HCT116 (cell line): ENCODE measurements around the gene SLC4A5. TPM values are rescaled to one million over a fixed set of nuclear protein-coding genes. Genes with fewer than 3 reads are reported as not detected.

ENCODE experiments used
- ATAC-seq: fragments of 200-7000 bp; cut with Tn5 transposase; 2 replicates; pipeline ENCODE4 v1.9.1; 2020; ENCODE audit warnings: mild to moderate bottlenecking, moderate library complexity
- BruUV-seq: library from RNA; stranded (reverse); fragments of 400-500 nt; replicated peaks from 2 replicates; lab custom pipeline; 2021; lab: Mats Ljungman, UMichigan
- CTCF ChIA-PET: fragments of 300-600 bp; sonication (Branson Sonifier 250); formaldehyde crosslinking; loops from one replicate; lab custom pipeline; 2021; ENCODE audit warnings: antibody characterized with exemption; lab: Charles Lee
- POLR2A ChIA-PET: fragments of 300-600, 350-600 bp; sonication (Branson Sonifier 250); formaldehyde crosslinking; loops from one replicate; lab custom pipeline; 2021; ENCODE audit warnings: antibody characterized with exemption; lab: Charles Lee
- RAD21 ChIA-PET, 2 experiments: fragments of 300-600 bp; sonication (Branson Sonifier 250); formaldehyde crosslinking; loops; one replicate each; lab custom pipeline; 2023; ENCODE audit warnings: low total read pairs in 2 of 2; ENCODE audit not compliant: uncharacterized antibody in 2 of 2, unreplicated experiment in 2 of 2, low non-redundant PET in 1 of 2; lab: Charles Lee
- DNase-seq: peaks from one replicate; pipeline ENCODE4 v3.0.0-alpha.2; 2010; ENCODE audit warnings: low read depth, low spot score
- H2AFZ ChIP-seq: fragments of 200-600 bp; shearing (Covaris generic), sonication (generic); 2 replicates; pipeline ENCODE4 v1.6.1; 2017; ENCODE audit warnings: low read depth, mixed run types, mixed read lengths, antibody characterized with exemption, low read length; ENCODE audit not compliant: poor library complexity, severe bottlenecking
- H3K27ac ChIP-seq: 2 replicates; pipeline ENCODE4 v1.5.1; 2012; ENCODE audit warnings: low read depth, low read length
- H3K27me3 ChIP-seq: fragments of 200-600 bp; sonication (generic); 2 replicates; pipeline ENCODE4 v1.6.1; 2016; ENCODE audit warnings: mixed run types, low read length, mixed read lengths; ENCODE audit not compliant: insufficient read depth
- H3K36me3 ChIP-seq, 2 experiments: fragments of 200-500 bp in 1 of 2; fragments of 200-600 bp in 1 of 2; sonication (Bioruptor generic) in 1 of 2; sonication (generic) in 1 of 2; 2 replicates each; pipeline versions ENCODE4 v1.5.1 to v1.6.1; 2014 to 2016; ENCODE audit warnings: low read length in 2 of 2, inconsistent platforms in 1 of 2, mixed read lengths in 1 of 2, mixed run types in 1 of 2; ENCODE audit not compliant: insufficient read depth in 2 of 2, control insufficient read depth in 1 of 2
- H3K4me1 ChIP-seq, 2 experiments: fragments of 200-600 bp in 1 of 2; sonication (generic) in 1 of 2; 2 replicates each; pipeline versions ENCODE4 v1.5.1 to v1.6.1; 2012 to 2017; ENCODE audit warnings: low read length in 2 of 2, inconsistent platforms in 1 of 2, mild to moderate bottlenecking in 1 of 2, mixed read lengths in 1 of 2, mixed run types in 1 of 2, moderate library complexity in 1 of 2; ENCODE audit not compliant: insufficient read depth in 2 of 2, control insufficient read depth in 1 of 2
- H3K4me2 ChIP-seq: fragments of 200-600 bp; sonication (generic); 2 replicates; pipeline ENCODE4 v1.6.1; 2017; ENCODE audit warnings: mixed run types, low read length, mixed read lengths
- H3K4me3 ChIP-seq, 2 experiments: fragments of 200-600 bp in 1 of 2; sonication (generic) in 1 of 2; replicated peaks in 1 of 2; 2 replicates each; pipeline ENCODE4 v1.5.1; 2011 to 2016; ENCODE audit warnings: low read length in 2 of 2, control low read depth in 1 of 2, low read depth in 1 of 2, mild to moderate bottlenecking in 1 of 2, mixed read lengths in 1 of 2, mixed run types in 1 of 2
- H3K79me2 ChIP-seq: fragments of 200-600 bp; sonication (generic); 2 replicates; pipeline ENCODE4 v1.6.1; 2017; ENCODE audit warnings: mild to moderate bottlenecking, mixed run types, low read length, moderate library complexity, mixed read lengths; ENCODE audit not compliant: insufficient read depth
- H3K9ac ChIP-seq: fragments of 200-600 bp; sonication (generic); 2 replicates; pipeline ENCODE4 v1.6.1; 2016; ENCODE audit warnings: low read length, mixed read lengths
- H3K9me2 ChIP-seq: fragments of 200-600 bp; sonication (generic), shearing (Covaris generic); 2 replicates; pipeline ENCODE4 v1.6.1; 2017; ENCODE audit warnings: mixed run types, mild to moderate bottlenecking, moderate library complexity; ENCODE audit not compliant: insufficient read depth
- H3K9me3 ChIP-seq, 2 experiments: fragments of 200-500 bp in 1 of 2; fragments of 200-600 bp in 1 of 2; sonication (Bioruptor generic) in 1 of 2; sonication (generic) in 1 of 2; 2 replicates each; pipeline ENCODE4 v1.6.1; 2014 to 2017; ENCODE audit warnings: low read length in 2 of 2, mixed read lengths in 2 of 2, inconsistent platforms in 1 of 2, low read depth in 1 of 2, mild to moderate bottlenecking in 1 of 2, mixed run types in 1 of 2, moderate library complexity in 1 of 2; ENCODE audit not compliant: control insufficient read depth in 1 of 2, insufficient read depth in 1 of 2
- H4K20me1 ChIP-seq: fragments of 200-600 bp; sonication (generic), shearing (Covaris generic); 2 replicates; pipeline ENCODE4 v1.6.1; 2017; ENCODE audit warnings: mixed run types, mild to moderate bottlenecking, moderate library complexity; ENCODE audit not compliant: insufficient read depth
- CBX3 ChIP-seq: IDR thresholded peaks from 2 replicates; pipeline ENCODE4 v1.6.1; 2012; ENCODE audit warnings: low read depth
- CEBPB ChIP-seq: IDR thresholded peaks from 2 replicates; pipeline ENCODE4 v1.6.1; 2012; ENCODE audit warnings: low read depth
- CTCF ChIP-seq, 3 experiments: fragments of 200-600 bp in 1 of 3; sonication (generic) in 1 of 3; IDR thresholded peaks in 2 of 3; conservative IDR thresholded peaks in 1 of 3; 2 replicates each; pipeline ENCODE4 v1.5.1; 2012 to 2017; ENCODE audit warnings: low read depth in 2 of 3, low read length in 2 of 3, antibody characterized with exemption in 1 of 3, borderline replicate concordance in 1 of 3, control low read depth in 1 of 3, mild to moderate bottlenecking in 1 of 3, mixed read lengths in 1 of 3, mixed run types in 1 of 3, moderate library complexity in 1 of 3; ENCODE audit not compliant: insufficient read depth in 1 of 3
- EGR1 ChIP-seq: IDR thresholded peaks from 2 replicates; pipeline ENCODE4 v1.6.1; 2012; ENCODE audit warnings: low read depth
- ELF1 ChIP-seq: IDR thresholded peaks from 2 replicates; pipeline ENCODE4 v1.6.1; 2012; ENCODE audit warnings: low read depth, borderline replicate concordance
- EZH2 ChIP-seq: fragments of 200-600 bp; sonication (generic); IDR thresholded peaks from 2 replicates; pipeline ENCODE4 v1.6.1; 2017; ENCODE audit warnings: antibody characterized with exemption, mixed run types
- EZH2phosphoT487 ChIP-seq: fragments of 200-600 bp; IDR thresholded peaks from 2 replicates; pipeline ENCODE4 v1.6.1; 2018; ENCODE audit warnings: antibody characterized with exemption, borderline replicate concordance
- FOSL1 ChIP-seq: IDR thresholded peaks from 2 replicates; pipeline ENCODE4 v1.6.1; 2012; ENCODE audit warnings: low read depth
- JUND ChIP-seq: IDR thresholded peaks from 2 replicates; pipeline ENCODE4 v1.6.1; 2012
- MAX ChIP-seq: IDR thresholded peaks from 2 replicates; pipeline ENCODE4 v1.6.1; 2012
- POLR2A ChIP-seq: IDR thresholded peaks from 2 replicates; pipeline ENCODE4 v1.7.0; 2011; ENCODE audit warnings: borderline replicate concordance; ENCODE audit not compliant: insufficient read depth, insufficient read length; ENCODE audit errors: extremely low read depth
- POLR2AphosphoS5 ChIP-seq: IDR thresholded peaks from 2 replicates; pipeline ENCODE4 v1.6.1; 2011; ENCODE audit warnings: mild to moderate bottlenecking, low read depth, low read length, moderate library complexity
- RAD21 ChIP-seq: IDR thresholded peaks from 2 replicates; pipeline ENCODE4 v1.6.1; 2012; ENCODE audit warnings: low read depth, mild to moderate bottlenecking
- REST ChIP-seq: IDR thresholded peaks from 2 replicates; pipeline ENCODE4 v1.6.1; 2012; ENCODE audit warnings: low read depth
- SP1 ChIP-seq: IDR thresholded peaks from 2 replicates; pipeline ENCODE4 v1.6.1; 2012; ENCODE audit warnings: low read depth
- SRF ChIP-seq: IDR thresholded peaks from 2 replicates; pipeline ENCODE4 v1.6.1; 2012; ENCODE audit warnings: low read depth
- YY1 ChIP-seq: IDR thresholded peaks from 2 replicates; pipeline ENCODE4 v1.6.1; 2011; ENCODE audit warnings: low read length, low read depth, moderate library complexity, mild to moderate bottlenecking; ENCODE audit not compliant: insufficient replicate concordance; ENCODE audit errors: extremely low read depth
- ZBTB33 ChIP-seq: IDR thresholded peaks from 2 replicates; pipeline ENCODE4 v1.6.1; 2011; ENCODE audit warnings: mild to moderate bottlenecking, low read length, moderate library complexity; ENCODE audit not compliant: insufficient replicate concordance; ENCODE audit errors: extremely low read depth
- ZFX ChIP-seq: fragments of 450-650 bp; IDR thresholded peaks from 2 replicates; pipeline ENCODE4 v1.6.1; 2017
- intact Hi-C: fragments of 100-400 bp; cut with micrococcal nuclease; formaldehyde crosslinking; loops from 2 replicates; pipeline ENCODE4 v1.10.0; 2022
- total RNA-seq: library from RNA; stranded (reverse); gene quantifications from one replicate; pipeline ENCODE4 v1.2.1, GENCODE V29; 2021; ENCODE audit not compliant: unreplicated experiment

The SLC4A5 gene
- total RNA-seq, 1 experiment from 2014 or later, result 0.91 TPM

- RAD21 ChIA-PET, result interaction anchor here (0.7 kb wide), 2 partner anchors 31 to 352 kb away, joined by 3 read pairs; no protein-coding TSS in a partner anchor
- Histone ChIP-seq H2AFZ (peak within 1 kb of the TSS; percentile 77), H3K9ac (peak within 1 kb of the TSS; percentile 90), H3K9me3 (no peaks in the 10 kb centered on the region), H3K9me2 (no peaks in the 10 kb centered on the region), H3K36me3 (no peaks in the 10 kb centered on the region; a peak in 1 of 4 replicates), H4K20me1 (no peaks in the 10 kb centered on the region), H3K79me2 (peaks cover 50% of the 10 kb centered on the region), H3K27ac (peak within 1 kb of the TSS; percentile 95), H3K4me1 (peaks cover 8 to 17% of the 10 kb centered on the region in 2 experiments; a peak in 3 of 4 replicates), H3K4me2 (peak within 1 kb of the TSS; percentile 82), H3K27me3 (no peaks in the 10 kb centered on the region), H3K4me3 (peak within 1 kb of the TSS; percentile 79 to 91)
- CTCF ChIA-PET, result interaction anchor here (0.8 to 1.3 kb wide), 5 partner anchors 10 to 355 kb away, joined by 3 to 12 read pairs (median 6); partner anchors contain the start of gene STAMBP
- intact Hi-C loops, result no loop called here
- POLR2A ChIA-PET, result interaction anchor here (0.8 to 1.3 kb wide), 4 partner anchors 9 to 31 kb away, joined by 3 to 5 read pairs (median 4); partner anchors contain the start of gene MTHFD2
- DNase-seq (peak; percentile 94), ATAC-seq (peak; percentile 97)
- BruUV-seq, result no TSS peak
- TF ChIP-seq POLR2AphosphoS5 (peak; percentile 89), EZH2phosphoT487 (no peak), ZBTB33 (peak; percentile 95), CEBPB (no peak), POLR2A (peak; percentile 84), ZFX (peak; percentile 94), FOSL1 (no peak), YY1 (peak; percentile 56), ELF1 (peak; percentile 69), SP1 (peak; percentile 47), REST (no peak), RAD21 (no peak), EGR1 (0 out of 2 replicates have a peak, but pooled peaks have one; percentile 30), EZH2 (no peak), CBX3 (no peak), JUND (no peak), MAX (no peak), SRF (no peak), CTCF (IDR thresholded peaks at IDR 0.05 in 2 of 3, conservative IDR thresholded peaks at IDR 0.05 in 1 of 3; ENCODE audit: borderline replicate concordance in 1 of 3, insufficient read depth in 1 of 3, low read depth in 2 of 3, low read length in 2 of 3) (no peak)
These were observed 164.8 kb downstream of the SLC4A5 start, which contains the start of gene MOB1A for GRCh38 chr2:74178211-74179062. Gene MOB1A (minus strand): TSS chr2:74178879. CDS start chr2:74178674, 205 bp downstream.
